Ovary (tissue), 3 donors: ENCODE measurements around the gene TPSD1.

Experiments
- EP300 ChIP-seq: sonication (generic); formaldehyde crosslinking; IDR thresholded peaks from one replicate; pipeline ENCODE4 v1.6.1; 2017; ENCODE audit warnings: antibody characterized with exemption
- POLR2A ChIP-seq: fragments of 450-650 bp; IDR thresholded peaks from one replicate; pipeline ENCODE4 v1.6.1; 2017; ENCODE audit warnings: antibody characterized with exemption, mild to moderate bottlenecking, moderate library complexity
- TF ChIP-seq, protein P1 (sequence below), 3 donors: fragments of 450-650 bp in 2 of 3; fragments of 200-600 bp in 1 of 3; IDR thresholded peaks; one replicate each; pipeline versions ENCODE4 v1.5.1 to v1.8.0; 2016 to 2022; ENCODE audit warnings: antibody characterized with exemption in 3 of 3, mild to moderate bottlenecking in 1 of 3
- donor health status: DM: no; HTN: no; CAD: no.

DNA sequence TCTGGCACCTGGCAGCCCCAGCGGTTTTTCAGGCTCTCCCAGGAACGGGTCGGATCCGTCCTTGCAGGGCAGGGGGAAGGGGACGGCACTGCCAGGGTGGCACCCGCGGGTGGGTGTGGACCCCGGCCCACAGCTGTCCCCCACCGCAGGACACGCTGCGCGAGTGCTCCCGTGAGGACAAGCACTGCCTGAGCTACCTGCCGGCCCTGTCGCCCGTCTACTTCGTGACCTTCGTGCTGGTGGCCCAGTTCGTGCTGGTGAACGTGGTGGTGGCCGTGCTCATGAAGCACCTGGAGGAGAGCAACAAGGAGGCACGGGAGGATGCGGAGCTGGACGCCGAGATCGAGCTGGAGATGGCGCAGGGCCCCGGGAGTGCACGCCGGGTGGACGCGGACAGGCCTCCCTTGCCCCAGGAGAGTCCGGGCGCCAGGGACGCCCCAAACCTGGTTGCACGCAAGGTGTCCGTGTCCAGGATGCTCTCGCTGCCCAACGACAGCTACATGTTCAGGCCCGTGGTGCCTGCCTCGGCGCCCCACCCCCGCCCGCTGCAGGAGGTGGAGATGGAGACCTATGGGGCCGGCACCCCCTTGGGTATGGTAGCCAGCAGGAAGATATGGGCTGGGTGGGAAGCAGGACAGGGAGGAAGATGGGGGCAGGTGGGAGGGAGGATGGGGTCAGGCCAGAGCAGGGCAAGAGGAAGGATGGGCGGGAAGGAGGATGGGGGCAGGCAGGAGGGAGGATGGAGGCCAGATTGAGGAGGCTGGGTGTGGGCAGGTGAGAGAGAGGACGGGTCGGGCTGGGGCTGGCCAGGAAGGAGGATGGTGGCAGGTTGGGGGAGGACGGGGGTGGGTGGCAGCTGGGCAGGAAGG is 37.6 kb upstream of the TPSD1 start:
- TF ChIP-seq, protein P1, sequence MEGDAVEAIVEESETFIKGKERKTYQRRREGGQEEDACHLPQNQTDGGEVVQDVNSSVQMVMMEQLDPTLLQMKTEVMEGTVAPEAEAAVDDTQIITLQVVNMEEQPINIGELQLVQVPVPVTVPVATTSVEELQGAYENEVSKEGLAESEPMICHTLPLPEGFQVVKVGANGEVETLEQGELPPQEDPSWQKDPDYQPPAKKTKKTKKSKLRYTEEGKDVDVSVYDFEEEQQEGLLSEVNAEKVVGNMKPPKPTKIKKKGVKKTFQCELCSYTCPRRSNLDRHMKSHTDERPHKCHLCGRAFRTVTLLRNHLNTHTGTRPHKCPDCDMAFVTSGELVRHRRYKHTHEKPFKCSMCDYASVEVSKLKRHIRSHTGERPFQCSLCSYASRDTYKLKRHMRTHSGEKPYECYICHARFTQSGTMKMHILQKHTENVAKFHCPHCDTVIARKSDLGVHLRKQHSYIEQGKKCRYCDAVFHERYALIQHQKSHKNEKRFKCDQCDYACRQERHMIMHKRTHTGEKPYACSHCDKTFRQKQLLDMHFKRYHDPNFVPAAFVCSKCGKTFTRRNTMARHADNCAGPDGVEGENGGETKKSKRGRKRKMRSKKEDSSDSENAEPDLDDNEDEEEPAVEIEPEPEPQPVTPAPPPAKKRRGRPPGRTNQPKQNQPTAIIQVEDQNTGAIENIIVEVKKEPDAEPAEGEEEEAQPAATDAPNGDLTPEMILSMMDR (IDR thresholded peaks at IDR 0.05) = no peak
- TF ChIP-seq EP300 = no peak
- no peak for TF ChIP-seq POLR2A
